Neural cell (in vitro differentiated cells): ENCODE measurements around the gene OXLD1.

Source experiments
- EP300 ChIP-seq: fragments of 450-650 bp; conservative IDR thresholded peaks from 2 replicates; pipeline ENCODE4 v1.6.1; 2014; ENCODE audit warnings: antibody characterized with exemption, mild to moderate bottlenecking, moderate library complexity; ENCODE audit not compliant: poor library complexity, severe bottlenecking
- EZH2 ChIP-seq: fragments of 200-600, 300-800 bp; shearing (Covaris generic), sonication (generic); IDR thresholded peaks from 2 replicates; pipeline ENCODE4 v1.6.1; 2014; ENCODE audit warnings: antibody characterized with exemption, low read length, borderline replicate concordance, mild to moderate bottlenecking; ENCODE audit not compliant: insufficient read depth, poor library complexity, severe bottlenecking
- MXI1 ChIP-seq: fragments of 450-650 bp; conservative IDR thresholded peaks from 2 replicates; pipeline ENCODE4 v1.6.1; 2014; ENCODE audit warnings: antibody characterized with exemption, mild to moderate bottlenecking; ENCODE audit not compliant: poor library complexity, severe bottlenecking
- POLR2AphosphoS5 ChIP-seq: IDR thresholded peaks from 2 replicates; pipeline ENCODE4 v1.6.1; 2012
- RAD21 ChIP-seq: fragments of 450-650 bp; conservative IDR thresholded peaks from 2 replicates; pipeline ENCODE4 v1.6.1; 2014; ENCODE audit warnings: antibody characterized with exemption, mild to moderate bottlenecking, moderate library complexity
- SMC3 ChIP-seq: fragments of 450-650 bp; conservative IDR thresholded peaks from 2 replicates; pipeline ENCODE4 v1.6.1; 2014; ENCODE audit warnings: antibody characterized with exemption, mild to moderate bottlenecking, moderate library complexity; ENCODE audit not compliant: poor library complexity
- TAF1 ChIP-seq: IDR thresholded peaks from 2 replicates; pipeline ENCODE4 v1.6.1; 2012; ENCODE audit warnings: low read depth
- TF ChIP-seq, protein P1 (sequence below): fragments of 450-650 bp; IDR thresholded peaks from 2 replicates; pipeline ENCODE4 v1.5.1; 2014; ENCODE audit warnings: antibody characterized with exemption, mild to moderate bottlenecking, moderate library complexity; ENCODE audit not compliant: poor library complexity, severe bottlenecking
- TF ChIP-seq, protein P2 (sequence below): IDR thresholded peaks from 2 replicates; pipeline ENCODE4 v1.6.1; 2012; ENCODE audit warnings: borderline replicate concordance

DNA sequence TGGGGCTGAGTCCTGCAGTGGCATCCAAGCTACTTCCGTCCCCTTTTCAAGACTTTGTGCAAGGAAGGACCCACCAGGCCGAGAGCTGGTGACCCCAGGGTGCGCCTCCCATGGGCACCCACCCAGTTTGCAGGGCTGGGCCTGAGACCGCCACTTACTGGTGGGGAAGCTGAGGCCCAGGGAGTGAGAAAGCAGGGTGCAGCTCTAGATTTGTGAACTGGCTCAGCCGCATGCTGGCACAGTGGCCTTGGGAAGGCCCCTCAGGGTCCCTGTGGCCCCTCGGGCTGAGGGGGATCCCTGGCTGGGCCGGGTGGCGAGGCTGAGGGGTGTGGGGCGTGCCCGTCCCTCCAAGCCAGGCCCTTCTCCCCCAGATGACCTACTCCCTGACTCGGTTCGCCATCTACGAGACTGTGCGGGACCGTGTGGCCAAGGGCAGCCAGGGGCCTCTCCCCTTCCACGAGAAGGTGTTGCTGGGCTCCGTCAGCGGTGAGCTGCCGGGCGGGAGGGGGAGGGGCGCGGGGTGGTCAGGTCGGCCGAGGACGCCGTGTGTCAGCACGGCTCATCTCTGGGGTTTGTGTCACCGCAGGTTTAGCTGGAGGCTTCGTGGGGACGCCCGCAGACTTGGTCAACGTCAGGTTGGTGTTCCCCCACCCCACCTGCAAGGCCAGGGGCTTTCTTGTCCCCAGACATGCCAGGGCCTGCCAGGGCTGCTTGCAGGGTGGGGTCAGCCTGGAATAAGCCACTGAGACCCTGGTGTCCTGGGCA lies 48.9 kb upstream of the OXLD1 start:
- no peak for TF ChIP-seq TAF1
- TF ChIP-seq, protein P1, sequence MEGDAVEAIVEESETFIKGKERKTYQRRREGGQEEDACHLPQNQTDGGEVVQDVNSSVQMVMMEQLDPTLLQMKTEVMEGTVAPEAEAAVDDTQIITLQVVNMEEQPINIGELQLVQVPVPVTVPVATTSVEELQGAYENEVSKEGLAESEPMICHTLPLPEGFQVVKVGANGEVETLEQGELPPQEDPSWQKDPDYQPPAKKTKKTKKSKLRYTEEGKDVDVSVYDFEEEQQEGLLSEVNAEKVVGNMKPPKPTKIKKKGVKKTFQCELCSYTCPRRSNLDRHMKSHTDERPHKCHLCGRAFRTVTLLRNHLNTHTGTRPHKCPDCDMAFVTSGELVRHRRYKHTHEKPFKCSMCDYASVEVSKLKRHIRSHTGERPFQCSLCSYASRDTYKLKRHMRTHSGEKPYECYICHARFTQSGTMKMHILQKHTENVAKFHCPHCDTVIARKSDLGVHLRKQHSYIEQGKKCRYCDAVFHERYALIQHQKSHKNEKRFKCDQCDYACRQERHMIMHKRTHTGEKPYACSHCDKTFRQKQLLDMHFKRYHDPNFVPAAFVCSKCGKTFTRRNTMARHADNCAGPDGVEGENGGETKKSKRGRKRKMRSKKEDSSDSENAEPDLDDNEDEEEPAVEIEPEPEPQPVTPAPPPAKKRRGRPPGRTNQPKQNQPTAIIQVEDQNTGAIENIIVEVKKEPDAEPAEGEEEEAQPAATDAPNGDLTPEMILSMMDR = no peak
- TF ChIP-seq, protein P2, sequence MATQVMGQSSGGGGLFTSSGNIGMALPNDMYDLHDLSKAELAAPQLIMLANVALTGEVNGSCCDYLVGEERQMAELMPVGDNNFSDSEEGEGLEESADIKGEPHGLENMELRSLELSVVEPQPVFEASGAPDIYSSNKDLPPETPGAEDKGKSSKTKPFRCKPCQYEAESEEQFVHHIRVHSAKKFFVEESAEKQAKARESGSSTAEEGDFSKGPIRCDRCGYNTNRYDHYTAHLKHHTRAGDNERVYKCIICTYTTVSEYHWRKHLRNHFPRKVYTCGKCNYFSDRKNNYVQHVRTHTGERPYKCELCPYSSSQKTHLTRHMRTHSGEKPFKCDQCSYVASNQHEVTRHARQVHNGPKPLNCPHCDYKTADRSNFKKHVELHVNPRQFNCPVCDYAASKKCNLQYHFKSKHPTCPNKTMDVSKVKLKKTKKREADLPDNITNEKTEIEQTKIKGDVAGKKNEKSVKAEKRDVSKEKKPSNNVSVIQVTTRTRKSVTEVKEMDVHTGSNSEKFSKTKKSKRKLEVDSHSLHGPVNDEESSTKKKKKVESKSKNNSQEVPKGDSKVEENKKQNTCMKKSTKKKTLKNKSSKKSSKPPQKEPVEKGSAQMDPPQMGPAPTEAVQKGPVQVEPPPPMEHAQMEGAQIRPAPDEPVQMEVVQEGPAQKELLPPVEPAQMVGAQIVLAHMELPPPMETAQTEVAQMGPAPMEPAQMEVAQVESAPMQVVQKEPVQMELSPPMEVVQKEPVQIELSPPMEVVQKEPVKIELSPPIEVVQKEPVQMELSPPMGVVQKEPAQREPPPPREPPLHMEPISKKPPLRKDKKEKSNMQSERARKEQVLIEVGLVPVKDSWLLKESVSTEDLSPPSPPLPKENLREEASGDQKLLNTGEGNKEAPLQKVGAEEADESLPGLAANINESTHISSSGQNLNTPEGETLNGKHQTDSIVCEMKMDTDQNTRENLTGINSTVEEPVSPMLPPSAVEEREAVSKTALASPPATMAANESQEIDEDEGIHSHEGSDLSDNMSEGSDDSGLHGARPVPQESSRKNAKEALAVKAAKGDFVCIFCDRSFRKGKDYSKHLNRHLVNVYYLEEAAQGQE = no peak
- TF ChIP-seq MXI1 = no peak
- no peak for TF ChIP-seq EZH2
- no peak for TF ChIP-seq SMC3
- no peak for TF ChIP-seq POLR2AphosphoS5
- no peak for TF ChIP-seq EP300
- no peak for TF ChIP-seq RAD21
